ENCODE measurements around the gene ELMO1. TPM values are rescaled to one million over a fixed set of nuclear protein-coding genes. Genes with fewer than 3 reads are reported as not detected.

ELMO1 gene
- total RNA-seq, 2 experiments from 2014 or later = 72.8 to 75.3 TPM

GRCh38 chr7:37275078-37275710, 173.5 kb downstream of the ELMO1 start:
- no peak for DNase-seq
- Mint-ChIP-seq H3K36me3 (ENCODE audit: low read depth) (peaks cover 14% of the 10 kb centered on the region), H3K27ac (no peak overlapping the region), H3K4me3 (no peak overlapping the region), H3K27me3 (no peaks in the 10 kb centered on the region), H3K4me1 (ENCODE audit: low read depth) (peaks cover 30% of the 10 kb centered on the region), H3K9me3 (no peaks in the 10 kb centered on the region)
- intact Hi-C loops (cut with micrococcal nuclease) = no loop called here
- TF ChIP-seq CTCF (IDR thresholded peaks at IDR 0.05) = no peak
- ChIA-PET POLR2A (no interaction called here), CTCF (interaction anchor here (3.1 kb wide), 1 partner anchor 9 kb away, joined by 12 read pairs; no protein-coding TSS in a partner anchor)
- ATAC-seq = no peak

- H3K4me1 Mint-ChIP-seq (ENCODE audit: low read depth) = peaks cover 26% of the 10 kb centered on the region
- ChIA-PET CTCF (interaction anchor here (3.1 kb wide), 1 partner anchor 11 kb away, joined by 12 read pairs; no protein-coding TSS in a partner anchor), POLR2A (no interaction called here)
- peaks cover 19% of the 10 kb centered on the region for H3K36me3 Mint-ChIP-seq (ENCODE audit: low read depth)
- no peak for DNase-seq
- TF ChIP-seq CTCF (IDR thresholded peaks at IDR 0.05) = no peak
- H3K27ac Mint-ChIP-seq = no peak overlapping the region
- H3K4me3 Mint-ChIP-seq = no peak overlapping the region
- no peaks in the 10 kb centered on the region for H3K9me3 Mint-ChIP-seq
- H3K27me3 Mint-ChIP-seq = no peaks in the 10 kb centered on the region
- ATAC-seq = no peak
- intact Hi-C loops (cut with micrococcal nuclease) = no loop called here
Observed at GRCh38 chr7:37273891-37274290, 174.8 kb downstream of the ELMO1 start.

- H3K4me3 Mint-ChIP-seq = no peak overlapping the region
- ChIA-PET POLR2A (interaction anchor here (0.7 kb wide), 1 partner anchor 14 kb away, joined by 3 read pairs; no protein-coding TSS in a partner anchor), CTCF (interaction anchor here (1.0 to 2.1 kb wide), 6 partner anchors 14 to 225 kb away, joined by 3 to 7 read pairs (median 4); no protein-coding TSS in a partner anchor)
- H3K27me3 Mint-ChIP-seq = no peaks in the 10 kb centered on the region
- H3K4me1 Mint-ChIP-seq (ENCODE audit: low read depth) = peaks cover 15% of the 10 kb centered on the region
- H3K36me3 Mint-ChIP-seq (ENCODE audit: low read depth) = peaks cover 25% of the 10 kb centered on the region
- no peak for TF ChIP-seq CTCF (IDR thresholded peaks at IDR 0.05)
- H3K27ac Mint-ChIP-seq = peak overlapping the region; percentile 48
- intact Hi-C loops (cut with micrococcal nuclease) = no loop called here
- DNase-seq (no peak), ATAC-seq (no peak)
- H3K9me3 Mint-ChIP-seq = no peaks in the 10 kb centered on the region
Observed at GRCh38 chr7:37269711-37270508, 178.8 kb downstream of the ELMO1 start.

- Mint-ChIP-seq H3K9me3 (no peaks in the 10 kb centered on the region), H3K4me1 (ENCODE audit: low read depth) (peaks cover 10% of the 10 kb centered on the region), H3K27me3 (no peaks in the 10 kb centered on the region), H3K36me3 (ENCODE audit: low read depth) (peaks cover 23% of the 10 kb centered on the region), H3K4me3 (no peak overlapping the region), H3K27ac (no peak overlapping the region)
- intact Hi-C loops (cut with micrococcal nuclease) = no loop called here
- ATAC-seq (no peak), DNase-seq (no peak)
- no peak for TF ChIP-seq CTCF (IDR thresholded peaks at IDR 0.05)
- CTCF ChIA-PET = no interaction called here
- POLR2A ChIA-PET = no interaction called here
Observed at GRCh38 chr7:37267251-37267650, 181.4 kb downstream of the ELMO1 start.

- intact Hi-C loops (cut with micrococcal nuclease) = no loop called here
- no peaks in the 10 kb centered on the region for H3K27me3 Mint-ChIP-seq
- DNase-seq (no peak), ATAC-seq (no peak)
- H3K27ac Mint-ChIP-seq = no peak overlapping the region
- peaks cover 10% of the 10 kb centered on the region for H3K4me1 Mint-ChIP-seq (ENCODE audit: low read depth)
- ChIA-PET POLR2A (no interaction called here), CTCF (interaction anchor here (0.9 to 1.2 kb wide), 4 partner anchors 18 to 88 kb away, joined by 3 to 6 read pairs (median 4); no protein-coding TSS in a partner anchor)
- no peak overlapping the region for H3K4me3 Mint-ChIP-seq
- no peak for TF ChIP-seq CTCF (IDR thresholded peaks at IDR 0.05)
- H3K36me3 Mint-ChIP-seq (ENCODE audit: low read depth) = peaks cover 13% of the 10 kb centered on the region
- no peaks in the 10 kb centered on the region for H3K9me3 Mint-ChIP-seq
Observed at GRCh38 chr7:37265876-37266275, 182.8 kb downstream of the ELMO1 start.
